Breast epithelium (tissue), 3 donors: ENCODE results near the gene PHOSPHO1.

Experiments
- CTCF ChIP-seq, 3 donors: fragments of 450-650 bp; IDR thresholded peaks; one replicate each; pipeline ENCODE4 v1.5.1; 2016 to 2017; ENCODE audit warnings: antibody characterized with exemption in 3 of 3, mild to moderate bottlenecking in 3 of 3, moderate library complexity in 3 of 3
- POLR2A ChIP-seq: fragments of 450-650 bp; IDR thresholded peaks from one replicate; pipeline ENCODE4 v1.6.1; 2016; ENCODE audit warnings: antibody characterized with exemption, mild to moderate bottlenecking, moderate library complexity

DNA sequence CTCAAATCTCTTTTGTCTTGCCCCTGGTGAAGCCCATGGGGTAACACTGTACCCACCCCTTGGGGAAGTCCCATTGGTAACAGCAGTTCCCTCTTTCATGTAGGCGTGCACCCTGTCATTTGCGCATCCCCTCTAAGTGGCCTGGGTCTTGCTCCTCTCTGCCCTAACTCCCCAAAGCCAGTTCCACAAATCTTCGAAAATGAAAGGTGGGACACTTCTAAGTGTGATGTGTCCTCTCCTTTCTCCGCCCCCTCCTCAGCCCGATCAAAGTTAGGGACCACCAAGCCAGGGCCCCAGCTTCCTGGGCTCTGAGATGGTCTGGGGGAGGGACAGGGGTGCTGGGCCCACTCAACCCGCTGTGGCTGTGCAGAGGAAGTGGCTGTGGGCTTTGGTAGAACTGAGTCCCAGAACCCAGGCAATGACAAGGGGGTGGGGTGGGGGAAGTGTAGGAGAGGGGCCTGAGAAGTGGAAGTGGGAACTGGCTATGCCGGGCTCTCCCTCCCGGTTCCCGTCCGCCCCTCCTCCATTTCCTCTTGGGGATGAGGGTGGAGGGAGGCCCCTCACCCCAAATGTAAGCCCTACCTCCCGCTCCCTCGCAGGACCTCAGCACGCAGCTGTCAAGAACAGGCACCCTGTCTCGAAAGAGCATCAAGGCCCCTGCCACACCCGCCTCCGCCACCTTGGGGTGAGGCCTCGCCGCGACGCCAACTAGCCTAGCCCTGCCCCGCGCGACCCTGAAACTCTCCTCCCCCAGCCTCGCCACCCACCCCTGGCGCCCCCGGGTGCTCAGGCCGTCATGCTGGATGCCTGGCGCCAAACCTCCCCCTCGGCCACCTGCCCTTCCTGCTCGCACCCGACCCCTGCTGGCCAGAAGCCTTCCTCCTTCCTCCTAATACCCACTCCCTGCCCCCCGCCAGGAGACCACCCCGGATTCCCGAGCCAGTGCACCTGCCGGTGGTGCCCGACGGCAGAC is 11.4 kb downstream of the PHOSPHO1 start:
- TF ChIP-seq CTCF (IDR thresholded peaks at IDR 0.05) (no peak), POLR2A (no peak)
